GM12801 (cell line): Measurements from ENCODE around the gene MED1.

Source experiments
- CTCF ChIP-seq: IDR thresholded peaks from one replicate; pipeline ENCODE4 v1.5.1; 2011; ENCODE audit warnings: control low read depth; ENCODE audit not compliant: insufficient read length; ENCODE audit errors: extremely low read depth

Gene MED1

DNA sequence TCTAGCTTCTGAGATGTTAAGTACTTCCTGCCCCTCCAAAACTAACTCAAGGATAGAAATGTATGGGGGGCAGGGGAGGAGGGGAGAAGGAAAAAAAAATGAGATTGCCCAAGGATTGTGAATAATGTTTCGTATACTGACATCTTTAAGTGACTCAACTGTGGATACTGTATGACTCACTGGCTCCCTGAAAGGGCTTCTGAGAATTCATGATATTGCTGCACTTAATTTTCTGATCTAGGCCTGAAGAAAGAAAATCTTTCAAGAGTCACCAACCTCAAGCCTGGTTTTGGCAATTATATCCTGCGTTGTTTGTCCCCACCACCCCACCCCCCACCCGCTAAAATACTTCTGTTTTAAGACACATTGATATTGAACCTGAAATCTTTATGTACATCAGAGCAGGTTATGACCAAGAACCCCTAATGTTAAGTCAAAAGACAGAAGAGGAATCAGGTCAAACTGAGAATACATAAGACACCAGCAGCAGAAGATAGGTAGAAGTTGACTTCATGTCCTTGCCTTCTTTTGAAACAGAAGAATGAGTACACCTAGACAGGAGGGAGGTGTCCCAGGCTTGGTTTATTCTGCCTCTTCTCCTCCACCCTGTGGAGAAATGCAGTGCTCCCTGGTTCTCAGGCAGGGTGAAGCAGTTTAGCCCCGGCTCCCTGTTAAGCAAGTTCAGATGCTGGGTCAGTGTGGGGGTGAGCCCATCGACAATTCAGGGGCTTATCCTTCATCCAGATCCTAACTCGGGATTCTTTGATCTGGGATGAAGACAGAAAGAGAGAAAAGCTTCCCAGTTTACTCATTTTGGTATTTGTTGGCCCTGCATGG is 46.3 kb downstream of the MED1 start:
- TF ChIP-seq CTCF: no peak

GRCh38 chr17:39402890-39403605 is 48.0 kb downstream of the MED1 start:
- no peak for TF ChIP-seq CTCF

DNA sequence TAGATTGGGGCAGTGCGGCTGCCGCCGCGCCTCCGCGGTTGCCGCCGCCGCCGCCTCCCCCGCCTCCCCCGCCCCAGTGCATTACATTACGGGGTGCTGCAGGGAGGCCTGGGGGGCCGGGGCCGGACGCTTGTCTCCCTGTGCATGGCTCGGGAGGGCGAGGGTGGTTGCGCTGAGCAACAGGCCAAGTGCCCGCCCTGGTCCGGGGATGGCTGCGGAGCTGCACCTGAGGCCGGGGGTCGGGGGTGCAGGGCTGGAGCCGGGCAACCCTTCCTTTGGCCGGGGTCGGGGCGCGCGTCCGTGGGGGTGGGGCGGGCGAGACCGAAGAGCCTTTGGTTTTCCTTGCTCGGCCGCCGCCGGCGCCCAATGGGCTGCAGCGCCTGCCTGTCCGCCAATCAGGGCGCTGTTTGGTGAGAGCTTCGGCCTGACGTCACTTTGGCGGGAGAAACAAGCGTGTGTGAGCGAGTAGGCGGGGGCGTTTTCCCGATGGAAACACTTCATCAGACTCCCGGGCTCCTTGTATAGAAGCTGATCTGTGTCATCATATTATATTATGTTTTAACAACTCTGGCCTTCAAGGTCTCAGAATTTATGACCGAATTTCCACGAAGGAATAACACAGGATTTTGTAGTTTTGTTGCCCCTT is 48.7 kb downstream of the MED1 start:
- TF ChIP-seq CTCF: no peak

DNA sequence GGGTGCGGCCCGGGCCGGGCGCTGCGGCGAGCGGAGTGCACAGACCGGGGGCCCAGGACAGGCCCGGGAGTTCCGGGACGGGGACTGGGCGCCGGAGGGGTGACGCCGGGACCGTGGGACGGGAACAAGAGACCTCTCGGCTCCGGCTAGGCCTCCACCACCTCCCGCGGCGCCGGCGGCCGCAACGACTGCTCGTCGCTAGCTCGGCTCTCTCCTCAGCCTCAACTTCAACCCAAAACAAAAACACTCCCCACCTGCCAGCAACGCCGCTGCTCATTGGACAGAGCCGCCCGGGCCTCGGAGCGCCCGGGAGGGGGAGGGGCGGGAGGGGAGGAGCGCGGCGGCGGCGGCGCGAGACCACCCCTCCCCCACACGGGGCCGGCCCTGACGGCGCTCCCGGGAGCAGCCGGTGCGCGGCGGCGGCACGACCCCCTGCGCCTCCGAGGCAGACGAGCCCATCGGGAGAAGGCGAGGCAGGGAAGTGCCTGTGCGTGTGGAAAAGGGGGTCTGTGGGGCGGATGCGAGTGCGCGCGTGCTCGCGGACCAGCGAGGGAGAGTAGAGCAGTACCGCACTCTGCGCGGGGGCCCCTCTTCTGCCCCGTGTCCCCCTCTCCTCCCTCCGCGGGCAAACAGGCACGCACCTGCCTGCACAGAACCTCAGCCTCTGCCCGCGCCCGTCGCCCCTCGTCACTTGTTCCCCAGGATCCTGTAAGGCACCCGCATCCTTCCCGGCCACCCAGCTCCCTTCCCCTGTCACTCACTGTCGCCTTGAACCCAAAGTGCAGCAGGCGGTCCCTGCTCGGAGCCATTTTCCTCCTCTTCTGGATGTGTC is 49.4 kb downstream of the MED1 start, which contains the start of gene FBXL20:
FBXL20 (minus strand) TSS at position 215 of the 832 bp plus-strand sequence. CDS start 224 bp downstream, outside the sequence.
- no peak for TF ChIP-seq CTCF

GRCh38 chr17:39400547-39401411 is 50.3 kb downstream of the MED1 start:
- TF ChIP-seq CTCF: no peak

DNA sequence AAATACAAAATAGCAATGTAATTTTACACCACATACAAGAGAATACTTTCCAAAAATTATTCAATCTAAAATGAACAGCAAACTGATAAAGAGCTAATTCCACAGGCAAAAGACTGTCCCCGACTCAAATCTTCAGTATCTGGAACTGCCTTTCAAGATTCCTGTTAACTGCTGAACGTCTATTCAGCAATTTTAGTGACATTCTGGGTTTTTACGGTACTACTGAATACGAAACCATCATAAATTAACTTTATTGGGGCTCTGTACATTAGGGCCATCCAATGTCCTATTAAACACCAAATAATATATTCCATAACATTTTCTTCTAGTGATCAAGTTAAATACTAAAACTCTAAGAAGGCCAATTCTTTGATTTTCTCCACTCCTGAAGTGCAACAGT is 51.3 kb downstream of the MED1 start:
- no peak for TF ChIP-seq CTCF
